GM19238 (cell line): Measurements from ENCODE around the gene CTXN1.
A peak's percentile ranks its signal among the peaks of the same experiment; 100 is the strongest.
"Not testable (repeated sequence)": the region's sequence is repeated elsewhere in the genome, so short reads cannot be mapped to it uniquely, and the experiment has no call there.

Source experiments
- DNase-seq: peaks from one replicate; pipeline ENCODE4 v3.0.0; 2011; ENCODE audit warnings: low spot score; ENCODE audit not compliant: insufficient read length

The CTXN1 gene

GRCh38 chr19:7947939-7948338 lies 22.0 kb upstream of the CTXN1 start:
- DNase-seq = no peak

GRCh38 chr19:7944177-7944761 lies 18.3 kb upstream of the CTXN1 start:
- peak; percentile 54 for DNase-seq

- DNase-seq = peak; percentile 97
Measured at GRCh38 chr19:7943444-7944176, 17.7 kb upstream of the CTXN1 start, which contains the start of gene TIMM44. TSS of gene TIMM44 (minus strand) at chr19:7943666. CDS start at chr19:7943651, 15 bp downstream.

- DNase-seq = no peak
Measured at GRCh38 chr19:7942981-7943443, 17.1 kb upstream of the CTXN1 start.

DNA sequence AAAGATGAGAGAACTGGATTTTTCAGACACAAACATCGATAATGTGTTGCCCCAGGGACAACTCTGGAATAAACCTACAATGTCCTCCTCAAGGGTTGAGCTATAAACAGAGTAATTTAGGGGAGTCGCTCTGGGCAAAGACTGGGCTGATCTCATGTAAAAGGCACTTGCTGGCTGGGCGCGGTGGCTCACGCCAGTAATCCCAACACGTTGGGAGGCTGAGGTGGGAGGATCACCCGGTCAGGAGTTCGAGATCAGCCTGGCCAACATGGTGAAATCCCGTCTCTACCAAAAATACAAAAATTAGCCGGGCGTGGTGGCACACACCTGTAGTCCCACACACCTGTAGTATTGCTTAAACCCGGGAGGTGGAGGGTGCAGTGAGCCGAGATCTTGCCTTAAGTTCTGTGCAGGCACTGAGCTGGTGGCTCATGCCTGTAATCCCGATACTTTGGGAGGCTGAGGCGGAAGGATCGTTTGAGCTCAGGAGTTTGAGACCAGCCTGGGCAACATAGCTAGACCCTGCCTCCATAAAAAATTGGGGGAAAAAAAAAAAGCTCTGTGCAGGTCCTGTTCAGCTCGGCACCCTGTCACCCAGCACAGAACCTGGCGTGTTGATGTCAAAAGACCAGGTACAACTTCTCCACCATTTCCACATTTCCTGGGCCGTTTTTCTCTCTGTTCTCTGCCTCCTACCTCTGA lies 16.1 kb upstream of the CTXN1 start:
- DNase-seq = no peak

DNA sequence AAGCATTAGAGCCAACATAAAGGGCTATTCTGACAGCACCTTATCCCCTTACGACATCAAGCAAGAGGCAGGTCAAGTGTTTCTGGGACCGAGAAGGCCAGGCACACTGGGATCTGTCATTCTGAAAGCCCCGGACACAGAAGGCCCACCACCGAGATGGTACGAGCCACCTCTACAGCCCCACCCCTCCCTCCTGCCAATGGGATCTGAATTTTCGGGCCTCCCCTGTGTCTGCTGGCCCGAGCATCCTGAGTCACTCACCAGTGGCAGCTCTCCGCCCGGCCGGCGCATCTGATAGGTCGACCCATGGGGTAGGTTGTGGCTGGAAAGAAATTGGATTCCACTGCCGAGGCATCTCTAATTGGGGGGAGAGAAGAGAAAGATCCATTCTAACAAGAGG lies 14.9 kb upstream of the CTXN1 start:
- DNase-seq = no peak

DNA sequence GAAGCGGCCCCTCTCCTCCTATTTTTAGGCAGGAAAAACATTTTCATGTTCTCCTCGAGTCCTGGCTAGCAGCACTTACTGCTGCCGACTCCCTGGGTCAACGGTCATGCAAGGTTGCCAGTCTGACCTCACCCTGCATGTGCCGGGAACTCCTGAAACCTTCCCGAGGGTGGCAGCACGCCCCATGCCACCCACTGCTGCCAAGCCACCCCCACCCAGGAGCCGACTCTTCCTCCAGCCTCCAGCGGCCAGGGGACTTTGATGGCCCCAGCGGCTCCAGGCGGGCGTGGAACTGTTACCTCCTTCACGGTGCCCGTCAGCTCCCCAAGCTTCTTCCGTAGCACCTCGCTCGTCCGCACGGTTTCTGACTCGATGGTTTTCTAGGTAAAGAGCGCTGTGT lies 8.8 kb upstream of the CTXN1 start:
- no peak for DNase-seq

DNA sequence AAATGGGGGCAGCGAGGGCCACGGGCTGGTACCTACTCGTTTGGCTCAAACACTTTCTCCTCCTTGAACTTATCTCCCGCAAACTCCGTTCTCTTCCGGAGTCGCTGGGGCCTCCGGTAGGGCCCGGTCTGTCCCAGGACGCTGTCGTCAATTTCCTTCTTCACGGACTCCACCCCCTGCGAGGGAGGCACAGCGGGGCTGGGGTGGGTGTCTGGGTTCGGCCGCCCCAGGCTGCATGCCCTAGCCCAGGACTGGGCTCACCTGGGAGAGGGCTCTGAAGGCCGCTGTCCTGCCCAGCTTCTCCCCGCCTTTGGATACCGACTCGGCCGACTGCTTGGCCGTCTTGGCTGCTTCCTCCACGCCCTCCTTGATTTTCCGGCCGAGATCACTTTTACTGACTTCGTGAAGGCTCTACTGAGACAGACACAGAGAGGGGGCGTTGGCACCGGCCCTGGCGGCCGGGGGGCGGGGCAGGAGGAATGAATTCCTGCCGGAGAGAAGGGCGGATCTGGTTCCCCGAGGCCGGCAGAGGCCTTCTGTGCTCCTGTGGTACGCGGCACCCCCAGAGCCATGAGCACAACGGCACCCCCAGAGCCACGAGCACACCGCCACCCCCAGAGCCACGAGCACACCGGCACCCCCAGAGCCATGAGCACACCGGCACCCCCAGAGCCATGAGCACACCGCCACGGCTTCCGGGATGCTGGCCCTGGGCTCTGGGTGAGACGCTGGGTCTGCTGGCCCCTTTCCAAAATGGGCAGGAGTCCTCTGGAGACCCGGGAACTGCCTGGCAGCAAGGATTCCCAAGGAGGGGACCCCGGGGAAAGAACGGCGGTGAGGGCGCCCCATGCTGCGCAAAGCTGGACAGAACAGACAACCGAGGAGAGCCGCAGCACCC lies 8.1 kb upstream of the CTXN1 start:
- DNase-seq = no peak

DNA sequence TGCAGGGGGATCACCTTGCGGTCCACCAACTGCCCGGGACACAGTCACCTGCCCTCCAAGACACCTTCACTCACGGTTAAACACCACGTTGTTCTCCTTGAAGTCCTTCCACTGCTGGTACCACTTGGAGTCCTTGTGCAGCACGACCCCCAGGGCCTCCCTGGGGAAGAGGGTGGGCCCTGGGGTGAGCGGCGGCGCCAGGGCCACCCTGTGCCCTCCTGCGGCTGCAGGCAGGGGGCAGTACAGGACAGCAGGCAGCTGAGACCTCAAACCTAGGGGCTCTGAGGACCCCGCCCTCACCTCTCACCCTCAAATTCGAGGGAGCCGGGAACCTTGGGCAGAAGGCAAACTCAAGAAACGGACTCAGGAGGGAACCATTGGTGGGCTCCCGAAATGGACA lies 7.5 kb upstream of the CTXN1 start:
- DNase-seq = no peak

- no peak for DNase-seq
Measured at GRCh38 chr19:7932930-7933300, 7.0 kb upstream of the CTXN1 start.

DNA sequence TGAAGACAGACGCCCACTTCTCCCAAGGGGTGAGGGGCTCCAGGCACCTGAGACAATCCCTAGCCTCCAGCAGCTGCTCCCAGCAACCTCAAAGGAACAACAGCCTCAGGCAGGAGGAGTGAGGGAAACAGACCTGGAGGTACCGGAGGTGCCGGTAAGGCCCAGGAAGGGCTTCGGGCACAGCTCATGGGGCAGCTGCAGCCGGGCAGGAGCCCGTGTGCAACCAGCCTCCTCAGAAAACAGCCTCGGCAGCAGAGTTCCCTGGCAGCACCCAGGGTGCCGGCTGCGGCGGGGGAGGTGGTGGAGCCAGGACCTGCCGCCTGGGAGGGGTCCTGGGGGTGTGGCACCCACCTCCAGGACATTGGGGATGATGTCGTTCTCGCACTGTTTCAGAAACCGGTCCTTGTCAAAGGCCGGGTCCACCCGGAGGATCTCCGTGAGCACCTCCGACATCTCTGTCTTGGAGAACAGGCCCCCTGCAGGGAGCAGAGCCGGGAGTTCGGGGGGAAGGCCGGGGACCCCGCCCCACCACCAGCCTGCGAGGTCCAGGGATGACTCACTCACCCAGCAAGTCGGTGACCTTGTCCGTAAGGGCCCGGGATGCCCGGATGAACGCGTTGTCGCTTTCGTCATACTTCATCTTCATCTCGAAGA lies 6.5 kb upstream of the CTXN1 start:
- DNase-seq = no peak

DNA sequence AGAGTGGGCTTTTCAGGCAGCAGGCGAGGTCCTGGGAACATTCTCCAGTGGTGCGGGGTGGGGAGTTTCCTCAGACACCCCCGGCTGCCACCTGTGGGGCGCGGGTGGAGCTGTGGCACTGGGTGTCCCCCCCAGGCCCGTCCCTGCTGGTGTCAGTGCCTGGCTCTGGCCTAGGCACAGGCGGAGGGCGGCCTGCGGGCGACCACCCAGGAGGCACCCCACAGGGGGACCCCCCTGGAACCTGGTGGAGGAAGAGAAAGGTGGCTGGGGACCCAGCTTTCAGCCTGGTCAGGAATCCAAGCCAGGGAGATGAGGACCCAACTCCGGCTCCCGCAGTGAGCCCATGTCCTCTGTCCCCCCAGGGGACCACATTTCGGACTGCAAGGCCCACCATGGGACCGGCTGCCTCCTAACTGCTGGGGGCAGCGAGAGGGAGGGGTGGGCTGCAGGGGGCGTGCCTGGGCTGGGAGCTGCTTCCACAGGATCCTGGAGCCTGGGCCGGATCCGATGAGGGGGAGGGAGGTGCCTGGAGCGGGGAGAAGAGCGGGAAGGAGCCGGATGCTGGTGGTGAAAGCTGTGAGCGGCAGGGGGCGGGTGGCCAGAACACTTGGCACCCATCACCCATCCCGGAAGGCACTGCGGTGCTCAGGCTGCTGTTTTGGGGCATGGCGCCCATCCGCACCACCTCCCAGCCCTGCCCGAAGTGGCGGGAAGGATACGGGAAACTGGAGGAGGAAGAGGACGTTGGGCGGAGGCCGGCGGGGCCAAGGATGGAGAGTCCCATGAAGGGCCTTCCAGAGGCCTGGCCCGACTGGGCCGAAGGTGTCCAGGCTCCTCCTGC lies 5.5 kb upstream of the CTXN1 start:
- DNase-seq = no peak

- DNase-seq = no peak
Measured at GRCh38 chr19:7930765-7931164, 4.8 kb upstream of the CTXN1 start.

DNA sequence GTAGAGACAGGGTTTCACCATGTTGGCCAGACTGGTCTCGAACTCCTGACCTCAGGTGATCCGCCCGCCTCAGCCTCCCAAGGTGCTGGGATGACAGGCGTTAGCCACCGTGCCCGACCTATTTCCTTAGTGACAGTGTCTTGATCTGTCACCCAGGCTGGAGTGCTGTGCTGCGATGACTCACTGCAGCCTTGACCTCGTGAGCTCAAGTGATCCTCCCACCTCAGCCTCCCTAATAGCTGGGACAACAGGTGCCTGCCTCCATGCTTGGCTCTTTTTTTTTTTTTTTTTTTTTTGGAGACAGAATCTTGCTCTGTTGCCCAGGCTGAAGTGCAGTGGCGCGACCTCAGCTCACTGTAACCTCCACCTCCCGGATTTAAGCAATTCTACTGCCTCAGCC lies 4.1 kb upstream of the CTXN1 start:
- DNase-seq = not testable (repeated sequence)

DNA sequence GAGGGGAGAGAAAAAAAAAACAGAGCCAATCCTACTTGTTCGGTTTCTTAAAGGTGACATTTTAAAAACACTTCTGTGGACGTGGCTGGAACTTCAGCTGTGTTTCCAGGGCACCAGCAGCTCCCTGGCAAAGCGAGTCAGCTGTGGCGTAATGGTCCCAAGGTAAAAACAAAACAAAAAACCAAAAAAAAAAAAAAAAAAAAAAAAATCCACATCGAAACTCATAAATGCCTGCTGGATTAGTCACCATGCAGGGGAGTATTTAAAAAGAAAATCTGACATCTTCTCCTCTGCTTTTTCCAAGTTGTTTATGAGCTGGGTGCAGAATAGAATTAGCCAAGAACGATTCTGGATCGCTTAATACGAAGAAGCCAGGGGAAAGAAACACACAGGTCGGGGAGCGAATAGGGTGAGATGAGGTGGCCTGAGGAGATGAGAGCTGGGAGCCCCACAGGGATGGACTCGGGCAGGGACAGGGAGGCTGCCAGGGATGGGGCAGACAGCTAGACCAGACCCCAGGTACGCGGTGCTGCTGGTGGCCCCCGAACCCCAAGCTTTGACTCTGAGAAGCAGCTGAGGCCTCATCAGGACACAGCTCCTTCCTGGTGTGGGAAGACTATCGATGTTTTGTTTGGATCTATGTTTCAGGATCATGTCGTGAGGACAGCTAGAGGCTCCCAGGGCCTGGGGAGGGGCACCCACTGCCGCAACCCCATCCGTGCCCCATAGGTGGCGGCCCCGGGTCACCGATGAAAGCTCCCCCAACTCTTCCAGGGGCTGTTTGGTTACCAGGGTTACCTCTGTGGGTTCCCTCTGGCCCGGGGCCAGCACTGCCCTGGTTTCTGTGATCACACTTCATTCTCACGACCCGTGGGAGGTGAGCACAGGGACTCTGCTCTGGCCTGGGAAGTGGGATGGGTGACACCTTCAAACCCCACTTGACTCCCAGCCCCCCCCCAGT lies 3.1 kb upstream of the CTXN1 start:
- no peak for DNase-seq

DNA sequence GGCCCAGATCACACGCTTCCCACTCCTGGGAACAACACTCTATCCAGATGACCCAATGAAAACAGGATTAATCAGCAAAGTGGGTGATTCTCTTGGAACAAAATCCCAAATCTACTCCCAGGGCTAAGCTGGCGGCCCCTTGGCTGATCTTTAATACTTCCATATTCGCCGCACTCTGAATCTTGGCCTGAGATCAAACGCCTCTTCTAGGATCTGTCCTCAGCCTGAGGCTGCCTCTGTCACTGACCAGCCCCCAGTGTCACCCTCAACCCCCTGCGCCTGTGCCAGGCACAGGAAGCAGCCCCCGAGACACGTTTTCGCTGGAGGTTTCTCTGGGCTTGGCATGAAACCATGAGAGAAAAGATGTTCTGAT lies 2.4 kb upstream of the CTXN1 start:
- DNase-seq = no peak

GRCh38 chr19:7927605-7928333 lies 1.8 kb upstream of the CTXN1 start:
- no peak for DNase-seq
